Ascending aorta (tissue), 2 donors: ENCODE measurements around the gene TREM1. TPM values are rescaled to one million over a fixed set of nuclear protein-coding genes. Genes with fewer than 3 reads are reported as not detected.
A peak's percentile ranks its signal among the peaks of the same experiment; 100 is the strongest.

Source experiments
- DNase-seq, 2 donors: peaks; one replicate each; pipeline ENCODE4 v3.0.0-alpha.2; 2019; ENCODE audit warnings: low spot score in 2 of 2
- H3K27ac ChIP-seq, 2 donors: fragments of 200-600 bp; sonication (generic); one replicate each; pipeline ENCODE4 v1.5.1; 2016 to 2017; ENCODE audit warnings: mild to moderate bottlenecking in 1 of 2
- H3K27me3 ChIP-seq: fragments of 200-600 bp; sonication (generic); one replicate; pipeline ENCODE4 v1.5.1; 2017
- H3K36me3 ChIP-seq, 2 donors: fragments of 200-600 bp; sonication (generic); one replicate each; pipeline ENCODE4 v1.5.1; 2016
- H3K4me1 ChIP-seq, 2 donors: fragments of 200-600 bp; sonication (generic); one replicate each; pipeline ENCODE4 v1.5.1; 2016 to 2017; ENCODE audit warnings: mild to moderate bottlenecking in 1 of 2
- H3K4me3 ChIP-seq, 2 donors: fragments of 200-600 bp; sonication (generic); one replicate each; pipeline ENCODE4 v1.5.1; 2016 to 2017; ENCODE audit warnings: mild to moderate bottlenecking in 1 of 2
- H3K9me3 ChIP-seq, 2 donors: fragments of 200-600 bp; sonication (generic); one replicate each; pipeline ENCODE4 v1.5.1; 2016
- intact Hi-C: fragments of 100-400 bp; cut with DNase I; formaldehyde crosslinking; loops from one replicate; pipeline ENCODE4 v1.15.1; 2023
- total RNA-seq: library from RNA; depleted of rRNA; stranded (reverse); fragments of >200 nt; gene quantifications from one replicate; pipeline ENCODE4 v1.1.0, GENCODE V29; 2016
- TF ChIP-seq, protein P1 (sequence below), 3 experiments: fragments of 200-600 bp in 2 of 3; fragments of 450-650 bp in 1 of 3; sonication (generic) in 2 of 3; IDR thresholded peaks; one replicate each; pipeline ENCODE4 v1.5.1; 2016 to 2019; ENCODE audit warnings: antibody characterized with exemption in 3 of 3, mild to moderate bottlenecking in 1 of 3, moderate library complexity in 1 of 3

TREM1 gene
- not detected for total RNA-seq

DNA sequence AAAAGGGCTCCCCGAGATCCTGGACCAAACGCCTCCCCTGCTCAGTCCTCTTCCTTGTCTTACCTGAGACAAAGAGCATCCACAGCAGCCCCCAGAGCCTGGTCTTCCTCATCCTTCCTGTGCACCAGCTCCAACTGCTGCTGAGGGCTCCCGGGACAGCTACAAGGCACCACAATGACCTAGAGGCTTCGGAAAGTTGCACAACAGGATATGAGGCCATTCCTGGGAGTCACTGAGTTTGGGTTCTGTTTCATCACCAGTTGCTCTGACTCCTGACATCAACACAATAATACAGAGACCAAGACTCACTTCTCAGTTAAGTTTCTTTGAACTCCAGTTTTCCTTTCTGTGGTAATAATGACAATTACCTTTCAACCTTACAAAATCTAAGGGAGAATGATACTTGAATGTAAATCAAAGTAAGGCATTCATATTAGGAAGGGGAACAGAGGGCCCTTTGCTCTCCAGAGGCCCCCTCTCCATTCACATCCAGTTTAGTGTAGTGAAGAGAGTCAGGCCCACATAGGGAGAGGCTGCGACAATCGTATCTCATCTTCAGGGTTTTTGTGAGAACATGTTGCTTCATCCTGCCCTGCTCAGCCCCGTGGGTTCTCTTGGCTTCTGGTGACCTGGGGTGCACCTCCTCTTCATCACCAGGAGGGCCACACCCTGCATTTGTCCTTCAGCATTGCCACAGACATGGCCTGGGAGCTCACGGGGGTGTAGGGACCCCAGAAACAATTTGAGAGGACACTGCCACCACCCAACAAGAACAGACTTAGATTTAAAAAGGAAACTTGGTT, at the start of gene TREM1:
TSS of gene TREM1 (minus strand) at position 139 of the 803 bp plus-strand sequence. CDS start at position 112, 27 bp downstream.
- peak within 1 kb of the TSS in 1 of 2 donors; percentile 43 for H3K27ac ChIP-seq
- TF ChIP-seq, protein P1, sequence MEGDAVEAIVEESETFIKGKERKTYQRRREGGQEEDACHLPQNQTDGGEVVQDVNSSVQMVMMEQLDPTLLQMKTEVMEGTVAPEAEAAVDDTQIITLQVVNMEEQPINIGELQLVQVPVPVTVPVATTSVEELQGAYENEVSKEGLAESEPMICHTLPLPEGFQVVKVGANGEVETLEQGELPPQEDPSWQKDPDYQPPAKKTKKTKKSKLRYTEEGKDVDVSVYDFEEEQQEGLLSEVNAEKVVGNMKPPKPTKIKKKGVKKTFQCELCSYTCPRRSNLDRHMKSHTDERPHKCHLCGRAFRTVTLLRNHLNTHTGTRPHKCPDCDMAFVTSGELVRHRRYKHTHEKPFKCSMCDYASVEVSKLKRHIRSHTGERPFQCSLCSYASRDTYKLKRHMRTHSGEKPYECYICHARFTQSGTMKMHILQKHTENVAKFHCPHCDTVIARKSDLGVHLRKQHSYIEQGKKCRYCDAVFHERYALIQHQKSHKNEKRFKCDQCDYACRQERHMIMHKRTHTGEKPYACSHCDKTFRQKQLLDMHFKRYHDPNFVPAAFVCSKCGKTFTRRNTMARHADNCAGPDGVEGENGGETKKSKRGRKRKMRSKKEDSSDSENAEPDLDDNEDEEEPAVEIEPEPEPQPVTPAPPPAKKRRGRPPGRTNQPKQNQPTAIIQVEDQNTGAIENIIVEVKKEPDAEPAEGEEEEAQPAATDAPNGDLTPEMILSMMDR (IDR thresholded peaks at IDR 0.05), result no peak
- no peaks in the 10 kb centered on the region for H3K36me3 ChIP-seq
- intact Hi-C loops, result no loop called here
- H3K27me3 ChIP-seq, result no peaks in the 10 kb centered on the region
- no peaks in the 10 kb centered on the region for H3K9me3 ChIP-seq
- DNase-seq, result peak; percentile 36 to 79
- H3K4me1 ChIP-seq, result no peaks in the 10 kb centered on the region
- H3K4me3 ChIP-seq, result no peak within 1 kb of the TSS

DNA sequence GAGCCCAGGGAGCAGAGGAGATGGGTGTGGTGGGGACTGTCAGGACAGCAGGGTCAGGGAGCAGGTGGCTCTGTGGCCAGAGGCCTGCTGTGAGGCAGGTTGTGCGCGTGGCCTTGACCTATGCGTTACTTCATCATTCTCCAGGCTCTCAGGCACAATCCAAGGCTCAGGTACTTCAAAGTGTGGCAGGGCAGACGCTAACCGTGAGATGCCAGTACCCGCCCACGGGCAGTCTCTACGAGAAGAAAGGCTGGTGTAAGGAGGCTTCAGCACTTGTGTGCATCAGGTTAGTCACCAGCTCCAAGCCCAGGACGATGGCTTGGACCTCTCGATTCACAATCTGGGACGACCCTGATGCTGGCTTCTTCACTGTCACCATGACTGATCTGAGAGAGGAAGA, 49.5 kb upstream of the TREM1 start:
- DNase-seq, result no peak
- TF ChIP-seq, protein P1 (IDR thresholded peaks at IDR 0.05), result no peak
- intact Hi-C loops, result no loop called here

DNA sequence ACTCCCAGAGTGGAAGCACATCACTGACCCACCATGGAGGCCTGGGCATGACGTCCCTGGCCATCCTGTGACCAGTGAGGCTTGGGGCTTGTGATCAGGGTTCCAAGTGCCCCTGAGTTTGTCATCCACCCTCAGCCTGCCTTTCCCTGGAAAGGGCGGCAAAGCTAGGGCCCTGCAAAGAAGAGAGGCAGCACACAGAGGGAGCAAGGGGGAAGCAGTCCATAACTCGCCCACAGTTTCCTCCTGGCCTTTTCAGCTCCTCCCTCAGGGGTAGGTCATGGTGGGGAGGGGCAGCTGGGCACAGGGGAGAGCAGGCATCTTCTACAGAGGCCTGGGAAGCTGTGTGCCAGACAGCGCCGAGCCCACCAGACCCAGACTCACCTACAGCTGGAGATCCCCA, 48.8 kb upstream of the TREM1 start, which contains the start of gene NCR2:
TSS of gene NCR2 (plus strand) at position 313 of the 400 bp plus-strand sequence. CDS start 269 bp downstream, outside the sequence.
- Histone ChIP-seq H3K27ac (no peak within 1 kb of the TSS), H3K4me1 (no peaks in the 10 kb centered on the region), H3K9me3 (no peaks in the 10 kb centered on the region), H3K4me3 (no peak within 1 kb of the TSS), H3K36me3 (no peaks in the 10 kb centered on the region), H3K27me3 (no peaks in the 10 kb centered on the region)
- no peak for DNase-seq
- TF ChIP-seq, protein P1 (IDR thresholded peaks at IDR 0.05), result no peak
- intact Hi-C loops, result no loop called here

More for the DNA sequence above, 49.5 kb upstream of the TREM1 start:
- H3K27me3 ChIP-seq, result no peaks in the 10 kb centered on the region
- H3K27ac ChIP-seq, result no peak overlapping the region
- no peaks in the 10 kb centered on the region for H3K9me3 ChIP-seq
- no peaks in the 10 kb centered on the region for H3K4me1 ChIP-seq
- H3K36me3 ChIP-seq, result no peaks in the 10 kb centered on the region
- no peak overlapping the region for H3K4me3 ChIP-seq

DNA sequence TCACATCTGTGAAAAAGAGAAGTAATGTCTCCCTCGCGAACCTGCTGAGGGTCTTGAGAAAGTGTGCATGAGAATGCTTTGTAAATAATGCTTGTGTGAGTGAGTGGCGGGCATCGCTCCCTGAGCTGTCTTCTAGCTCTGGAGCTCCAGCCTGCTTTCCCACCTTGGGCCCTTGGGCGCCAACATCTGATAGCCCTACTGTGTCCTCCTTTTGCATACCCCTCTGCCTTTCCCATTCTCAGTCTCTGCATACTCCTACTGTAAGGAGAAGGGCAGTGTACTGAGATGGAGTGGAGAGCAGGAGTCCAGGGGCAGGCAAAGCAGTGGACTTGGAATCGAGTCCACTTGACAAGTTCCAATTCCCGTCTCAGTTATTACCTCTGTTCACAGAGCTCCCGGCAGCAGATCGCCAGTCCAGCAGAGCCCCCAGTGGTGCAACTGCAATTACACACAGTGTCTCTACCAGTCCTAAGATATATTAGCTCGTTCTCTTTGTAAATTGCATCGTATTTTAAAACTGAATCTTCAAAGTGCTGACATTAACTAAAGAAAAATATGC, 48.1 kb upstream of the TREM1 start:
- no peaks in the 10 kb centered on the region for H3K27me3 ChIP-seq
- no peaks in the 10 kb centered on the region for H3K36me3 ChIP-seq
- no peak overlapping the region for H3K4me3 ChIP-seq
- no peak for DNase-seq
- no peak overlapping the region for H3K27ac ChIP-seq
- TF ChIP-seq, protein P1 (IDR thresholded peaks at IDR 0.05), result no peak
- no peaks in the 10 kb centered on the region for H3K9me3 ChIP-seq
- no peaks in the 10 kb centered on the region for H3K4me1 ChIP-seq
- intact Hi-C loops, result no loop called here

DNA sequence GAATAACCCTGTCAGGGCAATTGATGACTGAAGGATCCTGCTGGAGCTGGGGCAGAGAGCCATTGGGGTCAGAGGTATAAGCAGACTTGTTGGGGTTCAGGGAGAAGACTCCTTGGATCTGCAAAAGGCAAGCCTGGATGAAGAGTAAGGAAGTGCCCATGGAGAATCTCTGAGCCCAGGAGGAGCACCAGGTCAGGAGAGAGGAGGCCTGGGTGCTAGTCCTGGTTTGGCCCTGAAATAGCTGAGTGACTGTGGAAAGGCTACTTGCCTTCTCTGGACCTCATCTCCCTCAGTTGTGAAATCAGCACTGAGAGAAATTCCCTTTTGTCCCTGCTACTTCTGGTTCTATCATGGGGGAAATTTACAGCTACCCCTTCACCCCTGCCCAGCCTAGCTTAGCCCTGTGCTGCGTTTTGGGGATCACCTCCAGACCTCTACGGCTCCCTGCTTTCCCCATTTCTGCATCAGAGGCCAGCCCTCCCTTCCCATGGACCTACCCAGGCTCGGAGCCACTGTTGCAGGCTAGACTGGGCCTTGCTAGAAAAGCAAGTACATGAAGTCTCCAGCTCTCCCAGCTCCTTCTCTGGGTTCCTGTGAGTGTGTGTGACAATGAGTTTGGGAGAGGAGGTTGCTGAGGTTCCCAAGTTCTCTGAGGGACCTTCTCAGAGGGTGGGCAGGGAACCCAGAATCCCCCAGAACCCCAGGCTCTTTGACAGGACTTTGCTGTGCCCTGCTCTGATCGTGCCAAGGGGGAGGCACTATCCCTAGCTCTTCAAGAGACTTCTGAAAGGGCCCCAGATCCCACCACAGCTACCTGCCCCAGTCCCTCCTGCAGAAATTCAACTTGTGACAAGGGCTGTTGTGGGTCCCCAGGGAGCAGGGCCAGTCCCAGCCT, 46.6 kb upstream of the TREM1 start:
- TF ChIP-seq, protein P1 (IDR thresholded peaks at IDR 0.05), result no peak
- no peak for DNase-seq

More for the DNA sequence above, 46.6 kb upstream of the TREM1 start:
- Histone ChIP-seq H3K4me3 (no peak overlapping the region), H3K9me3 (no peaks in the 10 kb centered on the region), H3K4me1 (no peaks in the 10 kb centered on the region), H3K27me3 (no peaks in the 10 kb centered on the region), H3K36me3 (no peaks in the 10 kb centered on the region), H3K27ac (no peak overlapping the region)
- intact Hi-C loops, result no loop called here
